ENCODE data around the gene MUC3A. TPM values are rescaled to one million over a fixed set of nuclear protein-coding genes. Genes with fewer than 3 reads are reported as not detected.

The MUC3A gene
- polyA plus RNA-seq, 4 donors = 0.04 to 0.57 (median 0.33) TPM

Other genes starting within 250 kb of the MUC3A start
- 10 to 100 TPM; 20.6 to 31.4 (median 23.9) TPM for gene POP7, start 243.4 kb upstream of the MUC3A start, polyA plus RNA-seq (ENCODE audit: insufficient read length in 4 of 4)
- under 1 TPM in 2 of 4 donors, not detected in 2; 0.17 to 0.18 TPM for gene EPO, start 229.1 kb upstream of the MUC3A start, polyA plus RNA-seq (ENCODE audit: insufficient read length in 4 of 4)
- under 1 TPM in 1 of 4 donors, not detected in 3; 0.03 TPM for gene ZAN, start 215.9 kb upstream of the MUC3A start, polyA plus RNA-seq (ENCODE audit: insufficient read length in 4 of 4)
- gene EPHB4, start 122.0 kb upstream of the MUC3A start, polyA plus RNA-seq (ENCODE audit: insufficient read length in 4 of 4) = 10 to 100 TPM; 73.1 to 87.8 (median 78.5) TPM
- 10 to 100 TPM; 15.3 to 41.3 (median 20.7) TPM for gene SLC12A9, start 96.8 kb upstream of the MUC3A start, polyA plus RNA-seq (ENCODE audit: insufficient read length in 4 of 4)
- 100 to 1,000 TPM in 1 of 4 donors, 10 to 100 TPM in 3; 51.1 to 104 (median 73.0) TPM for gene TRIP6, start 82.1 kb upstream of the MUC3A start, polyA plus RNA-seq (ENCODE audit: insufficient read length in 4 of 4)
- 100 to 1,000 TPM; 132 to 208 (median 160) TPM for gene SRRT, start 74.4 kb upstream of the MUC3A start, polyA plus RNA-seq (ENCODE audit: insufficient read length in 4 of 4)
- 1 to 10 TPM; 1.2 to 2.7 (median 2.0) TPM for gene UFSP1, start 59.8 kb upstream of the MUC3A start, polyA plus RNA-seq (ENCODE audit: insufficient read length in 4 of 4)
- 1 to 10 TPM; 3.5 to 6.0 (median 4.8) TPM for gene ACHE, start 53.6 kb upstream of the MUC3A start, polyA plus RNA-seq (ENCODE audit: insufficient read length in 4 of 4)
- gene MUC12, start 20.0 kb downstream of the MUC3A start, polyA plus RNA-seq (ENCODE audit: insufficient read length in 4 of 4) = under 1 TPM in 2 of 4 donors, not detected in 2; 0.11 to 0.46 TPM
- not detected for gene MUC17, start 70.5 kb downstream of the MUC3A start, polyA plus RNA-seq (ENCODE audit: insufficient read length in 4 of 4)
- 10 to 100 TPM; 13.4 to 20.6 (median 16.8) TPM for gene TRIM56, start 135.9 kb downstream of the MUC3A start, polyA plus RNA-seq (ENCODE audit: insufficient read length in 4 of 4)
- 1 to 10 TPM in 3 of 4 donors, under 1 TPM in 1; 0.92 to 5.3 (median 1.2) TPM for gene SERPINE1, start 177.6 kb downstream of the MUC3A start, polyA plus RNA-seq (ENCODE audit: insufficient read length in 4 of 4)
- gene AP1S1, start 204.9 kb downstream of the MUC3A start, polyA plus RNA-seq (ENCODE audit: insufficient read length in 4 of 4) = 10 to 100 TPM; 40.2 to 80.3 (median 71.7) TPM
- under 1 TPM in 3 of 4 donors, not detected in 1; 0.08 to 0.16 (median 0.10) TPM for gene VGF, start 216.0 kb downstream of the MUC3A start, polyA plus RNA-seq (ENCODE audit: insufficient read length in 4 of 4)
- under 1 TPM in 2 of 4 donors, not detected in 2; 0.16 to 0.18 TPM for gene NAT16, start 230.8 kb downstream of the MUC3A start, polyA plus RNA-seq (ENCODE audit: insufficient read length in 4 of 4)

Measured in left renal pelvis (tissue), 4 donors.